ENCODE results near the gene GPR183. TPM values are rescaled to one million over a fixed set of nuclear protein-coding genes. Genes with fewer than 3 reads are reported as not detected.

Gene GPR183
- total and polyA plus RNA-seq, 2 of the 8 experiments (the other 6 are each of a cell fraction or from before 2014, with no cell fraction given): not detected

- TF ChIP-seq CBX5 (IDR thresholded peaks at IDR 0.05; ENCODE audit: low read depth, low read length): no peak
- no peak for TF ChIP-seq EZH2 (IDR thresholded peaks at IDR 0.05; ENCODE audit: low read depth, low read length, severe bottlenecking)
These were observed 44.6 kb upstream of the GPR183 start (continued) for GRCh38 chr13:99351772-99352171.
